ENCODE measurements around the gene FCN3. TPM values are rescaled to one million over a fixed set of nuclear protein-coding genes. Genes with fewer than 3 reads are reported as not detected.
A peak's percentile ranks its signal among the peaks of the same experiment; 100 is the strongest.
"Not testable (repeated sequence)": the region's sequence is repeated elsewhere in the genome, so short reads cannot be mapped to it uniquely, and the experiment has no call there.

Gene FCN3
- total RNA-seq, 2 experiments from 2014 or later: not detected

- Mint-ChIP-seq H3K27ac (no peak overlapping the region), H3K4me1 (peaks cover 11% of the 10 kb centered on the region), H3K4me3 (no peak overlapping the region), H3K27me3 (no peaks in the 10 kb centered on the region), H3K9me3 (ENCODE audit: low read depth) (no peaks in the 10 kb centered on the region), H3K36me3 (ENCODE audit: low read depth) (peaks cover 32% of the 10 kb centered on the region)
- ChIA-PET POLR2A (no interaction called here), CTCF (interaction anchor here (0.8 kb wide), 1 partner anchor 204 kb away, joined by 3 read pairs; no protein-coding TSS in a partner anchor)
- ATAC-seq (no peak), DNase-seq (no peak)
- intact Hi-C loops (cut with DNase I, micrococcal nuclease): no loop called here
These were observed 33.5 kb upstream of the FCN3 start for GRCh38 chr1:27408151-27408550.

DNA sequence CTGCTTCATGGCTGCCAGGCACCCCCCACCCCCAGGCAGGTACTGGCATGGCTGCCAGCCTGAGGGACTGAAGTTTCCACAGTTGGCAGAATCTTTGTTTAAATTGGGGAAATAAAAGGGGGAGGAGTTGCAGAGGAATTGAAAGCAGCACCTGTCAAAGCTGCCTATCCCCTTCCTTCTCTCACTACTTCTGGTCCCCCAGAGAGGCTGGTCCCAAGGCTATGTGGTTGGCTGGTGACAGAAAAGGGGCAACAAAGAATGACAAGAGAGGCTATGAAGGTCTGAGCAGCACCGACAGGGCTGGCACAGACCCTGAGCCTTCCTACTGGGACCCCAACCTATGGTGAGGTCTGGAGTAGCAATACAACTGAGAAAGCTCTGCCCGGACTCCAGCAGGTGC lies 32.2 kb upstream of the FCN3 start:
- POLR2A ChIA-PET; H3K27me3 Mint-ChIP-seq; ATAC-seq; DNase-seq; H3K4me3 Mint-ChIP-seq; H3K27ac Mint-ChIP-seq; intact Hi-C loops (cut with DNase I, micrococcal nuclease); H3K9me3 Mint-ChIP-seq (ENCODE audit: low read depth); CTCF ChIA-PET: not testable (repeated sequence)
- H3K4me1 Mint-ChIP-seq: peaks cover 15% of the 10 kb centered on the region
- peaks cover 23% of the 10 kb centered on the region for H3K36me3 Mint-ChIP-seq (ENCODE audit: low read depth)

DNA sequence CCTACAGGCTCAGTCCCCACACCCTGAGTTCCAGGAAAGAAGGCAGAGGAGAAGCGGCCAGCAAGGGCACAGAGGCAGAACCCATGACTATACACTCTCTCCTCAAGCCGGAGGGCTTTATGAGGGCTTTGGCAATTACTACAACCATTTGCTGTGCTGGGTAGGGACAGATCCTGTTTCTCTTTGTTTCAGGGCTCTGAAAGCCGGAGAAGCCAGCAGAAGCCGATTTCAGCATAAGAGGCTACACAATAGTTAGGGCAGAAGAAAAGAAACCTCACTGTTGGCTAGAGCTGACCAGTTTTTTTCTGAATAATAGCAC lies 31.7 kb upstream of the FCN3 start:
- no peaks in the 10 kb centered on the region for H3K27me3 Mint-ChIP-seq
- intact Hi-C loops (cut with DNase I, micrococcal nuclease): no loop called here
- ChIA-PET POLR2A (no interaction called here), CTCF (interaction anchor here (0.6 kb wide), 1 partner anchor 74 kb away, joined by 3 read pairs; no protein-coding TSS in a partner anchor)
- ATAC-seq (no peak), DNase-seq (no peak)
- H3K4me1 Mint-ChIP-seq: peaks cover 15% of the 10 kb centered on the region
- no peaks in the 10 kb centered on the region for H3K9me3 Mint-ChIP-seq (ENCODE audit: low read depth)
- H3K4me3 Mint-ChIP-seq: no peak overlapping the region
- peak overlapping the region; percentile 47 for H3K27ac Mint-ChIP-seq
- peaks cover 22% of the 10 kb centered on the region for H3K36me3 Mint-ChIP-seq (ENCODE audit: low read depth)

- CTCF ChIA-PET: interaction anchor here (0.6 to 1.4 kb wide), 5 partner anchors 10 to 201 kb away, joined by 3 to 5 read pairs (median 3); no protein-coding TSS in a partner anchor
- intact Hi-C loops (cut with DNase I, micrococcal nuclease); H3K27ac Mint-ChIP-seq; H3K27me3 Mint-ChIP-seq; ATAC-seq; H3K4me3 Mint-ChIP-seq; POLR2A ChIA-PET; DNase-seq; H3K9me3 Mint-ChIP-seq (ENCODE audit: low read depth): not testable (repeated sequence)
- Mint-ChIP-seq H3K4me1 (peaks cover 15% of the 10 kb centered on the region), H3K36me3 (ENCODE audit: low read depth) (peaks cover 17% of the 10 kb centered on the region)
These were observed 31.2 kb upstream of the FCN3 start for GRCh38 chr1:27405598-27406361.

DNA sequence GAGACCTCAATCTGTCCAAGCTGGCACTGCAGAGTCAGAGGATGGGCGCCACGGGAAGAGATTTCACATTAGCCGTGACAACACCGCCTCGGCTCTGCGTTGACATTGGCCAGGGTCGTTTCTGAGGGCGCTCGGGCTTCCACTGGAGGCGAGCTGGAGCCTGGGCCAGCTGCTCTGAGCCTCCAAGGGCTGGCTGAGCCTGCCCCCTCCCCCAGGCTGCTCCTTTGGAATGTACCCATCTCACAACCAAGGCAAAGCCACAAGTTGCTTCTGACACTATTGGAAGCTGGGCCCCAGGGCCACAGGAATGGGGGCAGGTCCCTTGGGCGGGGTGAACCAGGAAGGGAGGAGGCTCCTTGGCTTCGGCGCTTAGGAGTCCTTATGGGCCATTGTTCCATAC lies 30.4 kb upstream of the FCN3 start:
- DNase-seq: no peak
- Mint-ChIP-seq H3K27me3 (no peaks in the 10 kb centered on the region), H3K4me3 (no peak overlapping the region), H3K27ac (no peak overlapping the region), H3K4me1 (peaks cover 15% of the 10 kb centered on the region), H3K9me3 (ENCODE audit: low read depth) (no peaks in the 10 kb centered on the region), H3K36me3 (ENCODE audit: low read depth) (peaks cover 17% of the 10 kb centered on the region)
- ATAC-seq: no peak
- ChIA-PET POLR2A (no interaction called here), CTCF (interaction anchor here (0.7 to 1.4 kb wide), 4 partner anchors 9 to 202 kb away, joined by 3 to 5 read pairs (median 3); no protein-coding TSS in a partner anchor)
- intact Hi-C loops (cut with DNase I, micrococcal nuclease): no loop called here

GRCh38 chr1:27403931-27404330 lies 29.3 kb upstream of the FCN3 start:
- H3K36me3 Mint-ChIP-seq (ENCODE audit: low read depth): peaks cover 14% of the 10 kb centered on the region
- intact Hi-C loops (cut with DNase I, micrococcal nuclease): loop anchor here in 1 of 2 experiments (1.0 kb wide), 1 partner anchor 202 kb away; no protein-coding TSS in a partner anchor
- peaks cover 15% of the 10 kb centered on the region for H3K4me1 Mint-ChIP-seq
- ATAC-seq (no peak), DNase-seq (no peak)
- peak overlapping the region; percentile 72 for H3K27ac Mint-ChIP-seq
- CTCF ChIA-PET: interaction anchor here (0.6 to 1.3 kb wide), 6 partner anchors 12 to 265 kb away, joined by 3 to 4 read pairs (median 4); no protein-coding TSS in a partner anchor
- H3K4me3 Mint-ChIP-seq: no peak overlapping the region
- POLR2A ChIA-PET: interaction anchor here (0.5 kb wide), 1 partner anchor 86 kb away, joined by 4 read pairs; the partner anchor contains the start of gene WASF2
- H3K27me3 Mint-ChIP-seq: no peaks in the 10 kb centered on the region
- no peaks in the 10 kb centered on the region for H3K9me3 Mint-ChIP-seq (ENCODE audit: low read depth)

DNA sequence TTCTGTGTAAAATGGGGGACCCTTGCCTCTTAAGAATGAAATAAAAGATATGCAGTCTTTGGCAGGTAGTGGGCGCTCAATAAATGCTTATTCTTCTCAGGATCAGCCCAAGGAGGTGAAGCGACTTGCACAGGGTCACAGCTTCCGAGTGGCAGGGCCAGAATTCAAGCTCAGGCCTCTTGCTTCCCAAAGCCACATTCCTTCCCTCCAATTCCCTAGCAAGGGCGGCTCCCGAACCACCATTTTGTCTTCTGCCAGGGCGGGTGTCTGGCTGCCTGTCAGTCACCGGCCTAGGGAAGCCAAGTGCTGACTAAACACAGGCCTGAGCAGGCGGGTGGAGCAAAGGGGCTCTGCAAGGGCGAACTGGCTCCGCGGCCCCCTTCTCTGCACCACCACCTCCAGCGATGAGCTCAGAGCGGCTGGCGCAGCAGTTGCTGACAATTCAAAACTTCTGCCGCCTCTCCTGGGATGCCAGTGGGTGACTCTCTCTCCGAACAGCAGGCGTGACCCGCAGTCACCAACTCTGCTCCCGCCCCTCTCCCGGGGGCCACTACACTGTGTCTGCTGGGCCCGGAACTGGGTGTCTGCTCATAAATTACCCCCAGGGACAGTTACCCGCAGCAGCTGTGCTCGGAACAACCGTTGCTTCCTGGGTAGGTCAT lies 28.6 kb upstream of the FCN3 start:
- no peaks in the 10 kb centered on the region for H3K27me3 Mint-ChIP-seq
- intact Hi-C loops (cut with DNase I, micrococcal nuclease): loop anchor here in 1 of 2 experiments (1.0 kb wide), 1 partner anchor 203 kb away; no protein-coding TSS in a partner anchor
- ChIA-PET CTCF (interaction anchor here (0.6 to 1.8 kb wide), 13 partner anchors 12 to 326 kb away, joined by 3 to 6 read pairs (median 4); no protein-coding TSS in a partner anchor), POLR2A (interaction anchor here (0.5 kb wide), 1 partner anchor 87 kb away, joined by 4 read pairs; the partner anchor contains the start of gene WASF2)
- H3K4me3 Mint-ChIP-seq: no peak overlapping the region
- H3K36me3 Mint-ChIP-seq (ENCODE audit: low read depth): peaks cover 8% of the 10 kb centered on the region
- peaks cover 15% of the 10 kb centered on the region for H3K4me1 Mint-ChIP-seq
- ATAC-seq (peak; percentile 69), DNase-seq (peak; percentile 66)
- no peaks in the 10 kb centered on the region for H3K9me3 Mint-ChIP-seq (ENCODE audit: low read depth)
- H3K27ac Mint-ChIP-seq: peak overlapping the region; percentile 33

- H3K27ac Mint-ChIP-seq: no peak overlapping the region
- intact Hi-C loops (cut with DNase I, micrococcal nuclease): no loop called here
- H3K27me3 Mint-ChIP-seq: no peaks in the 10 kb centered on the region
- H3K9me3 Mint-ChIP-seq (ENCODE audit: low read depth): no peaks in the 10 kb centered on the region
- ChIA-PET POLR2A (no interaction called here), CTCF (interaction anchor here (0.9 to 2.1 kb wide), 12 partner anchors 12 to 327 kb away, joined by 3 to 7 read pairs (median 5); no protein-coding TSS in a partner anchor)
- ATAC-seq: no peak
- H3K4me1 Mint-ChIP-seq: peaks cover 15% of the 10 kb centered on the region
- no peak overlapping the region for H3K4me3 Mint-ChIP-seq
- peaks cover 4% of the 10 kb centered on the region for H3K36me3 Mint-ChIP-seq (ENCODE audit: low read depth)
- peak; percentile 57 for DNase-seq
These were observed 27.7 kb upstream of the FCN3 start for GRCh38 chr1:27402349-27402754.

- ChIA-PET POLR2A (interaction anchor here (0.6 kb wide), 1 partner anchor 17 kb away, joined by 3 read pairs; no protein-coding TSS in a partner anchor), CTCF (interaction anchor here (0.8 to 2.1 kb wide), 6 partner anchors 10 to 268 kb away, joined by 3 to 7 read pairs (median 4); no protein-coding TSS in a partner anchor)
- Mint-ChIP-seq H3K27me3 (no peaks in the 10 kb centered on the region), H3K36me3 (ENCODE audit: low read depth) (no peaks in the 10 kb centered on the region), H3K4me1 (peaks cover 15% of the 10 kb centered on the region), H3K4me3 (no peak overlapping the region), H3K27ac (no peak overlapping the region), H3K9me3 (ENCODE audit: low read depth) (no peaks in the 10 kb centered on the region)
- DNase-seq: no peak
- no peak for ATAC-seq
- intact Hi-C loops (cut with DNase I, micrococcal nuclease): no loop called here
These were observed 26.3 kb upstream of the FCN3 start for GRCh38 chr1:27400963-27401341.

- intact Hi-C loops (cut with DNase I, micrococcal nuclease): no loop called here
- H3K4me1 Mint-ChIP-seq: peaks cover 15% of the 10 kb centered on the region
- no peak overlapping the region for H3K4me3 Mint-ChIP-seq
- no peak overlapping the region for H3K27ac Mint-ChIP-seq
- no peaks in the 10 kb centered on the region for H3K9me3 Mint-ChIP-seq (ENCODE audit: low read depth)
- no peak for DNase-seq
- H3K27me3 Mint-ChIP-seq: no peaks in the 10 kb centered on the region
- POLR2A ChIA-PET: interaction anchor here (0.6 kb wide), 1 partner anchor 112 kb away, joined by 3 read pairs; no protein-coding TSS in a partner anchor
- no peaks in the 10 kb centered on the region for H3K36me3 Mint-ChIP-seq (ENCODE audit: low read depth)
- CTCF ChIA-PET: interaction anchor here (1.2 to 2.1 kb wide), 4 partner anchors 10 to 269 kb away, joined by 3 to 7 read pairs (median 4); no protein-coding TSS in a partner anchor
- ATAC-seq: no peak
These were observed 25.7 kb upstream of the FCN3 start for GRCh38 chr1:27400082-27400962.
